Stimulated activated naive CD4-positive, alpha-beta T cell (primary cell): Measurements from ENCODE around the gene CUEDC1.
"Not testable (repeated sequence)": the region's sequence is repeated elsewhere in the genome, so short reads cannot be mapped to it uniquely, and the experiment has no call there.

Experiments
- DNase-seq, 6 experiments: peaks; one replicate each; lab custom pipeline; 2025; lab: John Stamatoyannopoulos, UW

The CUEDC1 gene

DNA sequence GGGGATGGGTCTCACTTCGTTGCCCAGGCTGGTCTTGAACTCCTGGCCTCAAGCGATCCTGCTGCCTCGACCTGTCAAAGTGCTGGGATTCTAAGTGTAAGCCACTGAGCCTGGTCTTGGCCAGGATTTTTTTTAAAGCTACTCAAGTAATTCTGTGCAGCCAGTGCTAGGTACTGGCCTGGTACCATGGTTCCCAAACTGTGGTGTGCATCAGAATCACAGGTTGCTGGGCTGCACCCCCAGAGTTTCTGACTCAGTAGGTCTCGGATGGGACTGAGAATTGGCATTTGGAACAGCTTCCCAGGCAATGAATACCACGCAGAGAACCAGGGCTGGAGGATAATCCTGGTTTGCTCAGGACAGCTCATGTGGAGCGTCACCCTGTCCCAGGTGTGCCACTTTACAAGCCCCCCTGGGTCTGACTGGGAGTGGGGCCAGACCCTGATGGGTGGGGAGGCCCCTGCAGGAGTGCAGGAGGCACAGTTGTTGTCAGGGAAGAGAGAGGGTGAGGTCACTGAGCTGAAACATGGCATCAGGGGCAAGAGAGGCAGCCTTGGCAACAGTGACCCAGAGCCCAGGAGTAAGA is 94.7 kb downstream of the CUEDC1 start:
- no peak for DNase-seq

DNA sequence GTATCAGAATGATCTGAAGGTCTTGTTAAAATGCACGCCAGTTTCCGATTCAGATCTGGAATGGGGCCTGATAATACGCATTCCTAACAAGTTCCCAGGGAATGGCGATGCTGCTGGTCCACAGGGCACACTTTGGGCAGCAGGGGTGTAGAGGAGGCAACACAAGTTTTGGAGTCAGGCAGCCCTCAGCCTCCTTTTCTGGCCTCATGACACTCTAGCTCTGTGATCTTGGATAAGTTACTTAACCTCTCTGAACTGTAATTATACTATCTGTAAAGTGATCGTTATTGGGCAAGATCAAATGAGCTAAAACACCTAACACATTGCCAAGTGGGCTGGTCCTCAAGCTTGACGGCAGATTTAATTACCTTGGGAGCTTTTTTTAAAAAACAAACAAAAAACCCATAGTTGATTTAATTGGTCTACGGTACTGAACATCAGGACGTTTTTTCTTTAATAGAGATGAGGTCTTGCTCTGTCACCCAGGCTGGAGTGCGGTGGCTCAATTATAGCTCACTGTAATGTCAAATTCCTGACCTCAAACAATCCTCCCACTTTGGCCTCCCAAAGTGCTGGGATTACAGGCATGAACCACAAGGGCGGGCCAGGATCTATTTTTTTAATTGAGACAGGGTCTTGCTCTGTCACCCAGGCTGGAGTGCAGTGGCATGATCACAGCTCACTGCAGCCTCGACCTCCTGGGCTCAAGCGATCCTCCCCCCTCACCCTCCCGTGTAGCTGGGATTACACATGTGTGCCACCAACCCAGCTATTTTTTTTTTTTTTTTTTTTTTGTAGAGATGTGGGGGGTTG is 95.4 kb downstream of the CUEDC1 start:
- no peak for DNase-seq

DNA sequence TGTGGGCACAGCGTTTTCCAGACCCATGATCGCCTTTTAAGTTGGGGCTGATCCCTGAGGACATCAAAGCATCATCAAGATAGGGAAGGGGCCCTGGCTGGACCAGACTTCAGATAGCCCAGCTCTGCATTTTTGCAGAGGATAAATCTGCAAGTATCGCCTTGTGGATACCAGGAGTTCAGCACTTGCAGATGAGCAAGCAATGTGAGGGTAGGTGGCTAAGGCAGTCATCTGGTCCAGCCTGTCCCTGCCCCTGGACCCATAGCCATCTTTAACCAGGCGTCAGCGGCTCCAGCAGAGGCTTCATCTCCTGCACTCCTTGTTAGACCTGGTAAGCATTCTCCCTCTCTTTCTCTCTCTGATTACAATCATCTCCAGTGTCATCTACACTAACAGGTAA is 96.4 kb downstream of the CUEDC1 start:
- no peak for DNase-seq

DNA sequence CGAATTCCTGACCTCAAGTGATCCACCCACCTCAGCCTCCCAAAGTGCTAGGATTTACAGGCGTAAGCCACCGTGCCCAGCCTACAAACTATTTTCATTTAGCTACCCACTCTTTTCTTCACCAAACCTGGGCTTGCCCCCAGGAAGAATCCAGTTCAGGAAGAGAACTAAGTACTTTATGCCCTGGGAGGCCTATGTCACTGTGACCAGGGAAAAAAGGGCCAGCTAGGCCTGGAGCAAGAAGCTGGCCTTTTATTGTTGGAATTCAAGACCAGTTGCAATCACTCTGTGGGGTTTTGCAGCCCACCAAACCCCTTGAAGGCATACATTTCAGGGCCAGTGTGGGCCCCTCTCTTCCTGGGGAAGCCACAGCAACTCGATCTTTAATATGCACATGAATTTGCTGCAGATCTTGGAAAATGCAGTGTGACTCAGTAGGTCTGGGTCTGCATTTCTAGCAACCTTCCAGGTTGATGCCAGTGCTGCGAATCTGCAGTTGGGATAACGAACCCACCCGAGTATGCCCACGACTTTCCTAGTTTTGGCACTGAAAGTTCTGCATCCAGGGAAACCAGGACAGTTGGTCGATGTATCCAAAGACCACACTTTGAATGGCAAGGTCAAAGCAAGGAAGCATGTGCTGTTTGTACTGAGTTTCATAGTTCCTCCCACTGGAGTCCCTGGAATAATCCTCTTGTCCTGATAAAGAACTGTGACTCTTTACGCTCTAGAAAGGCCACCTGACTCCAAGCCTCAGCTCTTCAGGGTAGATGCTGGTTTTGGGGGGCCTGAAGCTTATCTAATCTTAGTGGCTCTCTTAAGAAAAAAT is 98.2 kb downstream of the CUEDC1 start:
- no peak for DNase-seq

- DNase-seq: no peak
Observed at GRCh38 chr17:57855391-57856035, 99.7 kb downstream of the CUEDC1 start.

- no peak for DNase-seq
Observed at GRCh38 chr17:57853695-57854094, 101.5 kb downstream of the CUEDC1 start.

DNA sequence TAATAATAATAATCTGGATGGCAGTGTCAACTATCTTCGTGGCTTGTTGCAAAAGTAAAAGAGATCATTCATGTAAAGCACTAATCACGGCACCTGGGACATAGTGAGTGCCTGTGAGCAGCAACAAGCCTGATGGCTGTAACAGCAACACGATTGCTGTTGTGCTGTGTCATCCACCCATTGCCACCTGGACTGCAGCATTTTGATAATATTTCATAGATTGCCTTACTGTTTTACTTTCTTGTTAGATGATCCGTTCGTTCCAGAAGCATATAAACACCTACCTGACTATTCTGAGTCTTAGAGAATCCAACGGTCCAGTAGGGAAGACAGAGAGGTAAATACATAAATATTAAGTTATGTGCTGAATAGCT is 102.3 kb downstream of the CUEDC1 start:
- DNase-seq: no peak

GRCh38 chr17:57852092-57852954 is 102.9 kb downstream of the CUEDC1 start:
- DNase-seq: no peak

- peak; percentile 90 to 95 (median 94) for DNase-seq
Observed at GRCh38 chr17:57849874-57850754, 105.1 kb downstream of the CUEDC1 start, which contains the start of gene MRPS23. MRPS23 (minus strand) TSS chr17:57850044; CDS start chr17:57850010, 34 bp downstream.

- no peak for DNase-seq
Observed at GRCh38 chr17:57849163-57849873, 105.9 kb downstream of the CUEDC1 start.

- DNase-seq: not testable (repeated sequence)
Observed at GRCh38 chr17:57846056-57846945, 108.9 kb downstream of the CUEDC1 start.

- no peak for DNase-seq
Observed at GRCh38 chr17:57842280-57842679, 112.9 kb downstream of the CUEDC1 start.

DNA sequence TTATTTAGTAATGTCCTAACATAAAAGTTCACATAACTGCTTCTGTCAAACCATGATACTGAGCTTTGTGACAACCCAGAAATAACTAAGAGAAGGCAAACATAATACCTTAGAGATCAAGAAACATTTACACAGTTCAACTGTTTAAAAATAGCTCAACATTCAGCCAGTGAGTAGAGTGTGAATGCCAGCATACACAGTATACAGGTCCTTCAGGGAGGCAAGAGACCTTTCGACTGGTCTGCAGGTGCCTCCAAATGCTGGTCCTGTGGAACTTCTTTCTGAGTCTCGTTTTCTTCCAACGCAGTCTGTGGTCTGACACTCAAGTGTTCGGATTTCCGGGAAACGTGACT is 115.7 kb downstream of the CUEDC1 start:
- DNase-seq: no peak

GRCh38 chr17:57838857-57839570 is 116.2 kb downstream of the CUEDC1 start:
- DNase-seq: no peak

DNA sequence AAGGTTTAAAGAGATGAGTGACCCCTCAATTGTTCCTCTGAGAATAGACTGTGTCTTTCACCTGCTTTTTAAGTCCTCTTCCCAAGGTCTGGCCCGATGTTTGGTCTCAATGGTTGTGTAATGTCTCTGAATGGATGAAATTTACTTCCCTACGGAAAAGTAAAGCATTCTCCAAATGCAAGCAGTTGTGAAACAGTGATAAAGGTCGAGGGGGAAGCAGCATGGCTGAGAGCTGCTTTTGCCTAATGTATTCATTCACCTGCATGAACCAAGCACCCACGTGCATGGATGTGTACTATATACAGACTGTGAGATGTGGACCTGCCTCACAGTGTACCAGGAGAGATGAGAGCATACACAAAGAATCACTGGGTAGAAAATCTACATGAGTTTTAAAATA is 116.8 kb downstream of the CUEDC1 start:
- no peak for DNase-seq

DNA sequence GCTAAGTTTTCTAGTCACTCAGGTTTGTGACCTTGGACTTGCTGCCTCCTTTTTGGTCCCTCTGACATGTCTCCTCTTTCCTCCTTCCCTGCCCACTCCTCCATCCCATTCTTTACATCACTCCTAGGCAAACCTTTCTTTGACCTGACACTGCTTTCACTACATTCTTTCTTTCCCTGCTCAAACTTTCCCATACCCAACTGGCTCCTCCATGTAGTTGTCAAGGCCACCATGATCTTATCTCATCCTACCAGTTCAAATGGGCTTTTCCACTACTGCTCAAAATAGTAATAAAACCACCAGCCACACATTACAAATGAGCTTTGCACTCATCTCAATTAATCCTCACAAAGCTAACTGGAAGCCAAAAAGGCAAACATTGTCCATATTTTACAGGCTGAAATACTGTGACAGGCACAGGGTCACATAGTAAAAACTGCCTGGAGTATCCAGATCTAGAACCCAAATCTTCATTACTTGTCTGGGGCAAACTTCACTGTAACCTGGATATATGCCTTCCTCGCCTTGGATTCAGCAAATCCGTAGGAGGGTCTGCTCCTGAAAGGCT is 119.8 kb downstream of the CUEDC1 start:
- no peak for DNase-seq

- DNase-seq: no peak
Observed at GRCh38 chr17:57834146-57834741, 121.0 kb downstream of the CUEDC1 start.
